Hematopoietic multipotent progenitor cell treated with erythropoietin and hydrocortisone succinate and interleukin-3 and kit ligand, for 4 days (in vitro differentiated cells): ENCODE data around the gene IL17RE.
"Not testable (repeated sequence)": the region's sequence is repeated elsewhere in the genome, so short reads cannot be mapped to it uniquely, and the experiment has no call there.

ENCODE experiments used
- DNase-seq: peaks from one replicate; pipeline ENCODE4 v3.0.0-alpha.2; 2015

The IL17RE gene

GRCh38 chr3:9902372-9903237, at the start of gene IL17RE:
Gene IL17RE, plus strand, starts transcription at chr3:9902848. Its CDS starts 85 bp downstream, at chr3:9902933.
- peak; percentile 52 for DNase-seq

DNA sequence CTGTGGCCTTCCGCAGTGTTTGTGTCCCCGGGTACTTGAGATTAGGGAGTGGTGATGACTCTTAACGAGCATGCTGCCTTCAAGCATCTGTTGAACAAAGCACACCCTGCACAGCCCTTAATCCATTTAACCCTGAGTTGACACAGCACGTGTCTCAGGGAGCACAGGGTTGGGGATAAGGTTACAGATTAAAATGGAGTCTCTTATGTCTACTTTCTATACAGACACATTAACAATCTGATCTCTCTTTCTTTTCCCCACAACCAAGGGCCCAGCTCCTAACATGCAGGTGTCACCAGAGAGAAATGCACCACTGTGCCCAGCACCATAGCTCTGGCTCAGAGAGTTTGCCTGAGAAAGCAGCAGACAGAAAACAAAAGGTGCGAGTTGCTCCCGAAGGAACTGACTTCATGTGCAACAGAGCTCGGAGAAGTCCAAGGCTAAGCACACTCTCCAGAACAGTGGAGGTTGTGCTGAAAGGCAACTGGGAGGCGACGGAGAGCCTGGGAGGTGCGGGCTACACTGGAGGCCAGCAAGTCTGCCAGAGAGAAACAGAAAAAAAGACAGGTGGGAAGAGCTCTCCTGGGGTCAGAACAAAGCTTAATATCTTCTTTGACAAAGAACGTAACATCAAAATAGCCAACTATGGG, 48.2 kb upstream of the IL17RE start:
- DNase-seq, result not testable (repeated sequence)

DNA sequence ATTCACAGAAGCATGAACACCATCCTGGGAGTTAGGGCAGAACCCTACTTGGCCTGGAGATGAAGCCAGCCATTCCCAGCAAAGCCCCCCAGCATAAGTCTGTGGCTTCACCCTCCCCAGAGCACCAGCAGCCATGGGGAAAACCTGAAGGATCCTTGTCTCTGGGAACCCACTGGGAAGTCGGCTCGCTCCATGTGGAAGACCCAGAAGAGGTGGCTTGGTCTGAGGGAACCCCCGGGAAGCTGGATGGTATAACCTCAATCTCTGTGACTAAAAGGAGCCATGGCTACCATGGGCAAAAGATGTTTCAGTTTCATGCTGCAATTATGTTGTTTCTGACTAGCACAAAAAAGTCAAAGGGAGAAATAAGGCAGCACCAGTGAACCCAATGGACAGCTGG, 47.1 kb upstream of the IL17RE start:
- no peak for DNase-seq

- DNase-seq, result no peak
These were observed 43.1 kb upstream of the IL17RE start for GRCh38 chr3:9859530-9860025.

DNA sequence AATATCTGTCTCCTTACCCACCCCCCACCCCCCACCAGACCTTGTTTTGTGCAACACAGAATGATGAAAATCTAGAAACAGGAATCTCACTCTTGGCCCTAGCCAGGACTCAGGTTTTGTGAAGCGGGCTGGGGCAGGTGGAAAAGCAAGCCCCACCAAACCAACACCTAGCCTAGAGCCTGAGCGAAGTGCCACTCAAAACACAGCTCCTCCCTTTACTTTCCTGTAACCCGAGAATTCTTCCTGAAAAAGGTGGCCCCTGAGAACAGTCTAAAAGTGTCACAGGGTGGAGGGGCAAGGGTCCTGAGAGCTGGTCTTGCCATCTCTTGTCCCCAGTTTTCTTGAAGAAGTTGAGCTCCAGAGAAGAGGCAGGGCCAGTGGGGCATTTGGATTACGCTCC, 41.4 kb upstream of the IL17RE start:
- DNase-seq, result no peak

GRCh38 chr3:9861626-9862130, 41.0 kb upstream of the IL17RE start:
- DNase-seq, result no peak

DNA sequence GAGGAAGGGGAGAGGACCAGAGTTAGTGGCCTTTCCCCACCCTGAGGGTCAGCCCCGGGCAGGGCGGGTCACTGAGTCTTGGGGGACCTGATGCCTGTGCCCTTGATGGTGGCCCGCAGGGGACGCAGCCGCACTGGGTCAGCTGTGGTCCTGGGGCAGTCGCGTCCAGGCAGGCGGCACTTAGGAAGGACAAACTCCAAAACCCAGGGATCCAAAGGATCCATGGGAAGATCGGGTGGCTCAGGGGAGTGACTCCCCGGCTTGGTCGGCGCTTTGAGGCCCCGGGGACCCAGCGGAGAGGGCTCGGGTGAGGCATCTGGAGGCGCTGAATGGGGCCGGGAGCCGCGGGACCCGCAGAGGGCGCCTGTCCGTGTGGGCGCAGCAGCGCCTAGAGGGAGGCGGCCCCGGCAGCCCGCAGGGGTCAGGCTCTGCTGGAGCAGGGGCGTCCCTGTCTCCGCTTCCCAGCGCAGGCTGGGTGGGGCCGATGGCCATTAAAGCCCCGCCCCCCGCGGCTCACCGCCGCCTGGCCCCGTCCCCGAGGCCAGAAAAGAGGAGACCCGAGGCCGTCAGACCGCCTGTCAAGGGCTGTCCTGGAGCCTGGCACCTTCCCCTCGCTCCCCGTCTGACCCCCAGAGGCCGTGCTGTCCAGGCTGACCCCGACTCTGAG, 40.1 kb upstream of the IL17RE start:
- DNase-seq, result peak; percentile 86

DNA sequence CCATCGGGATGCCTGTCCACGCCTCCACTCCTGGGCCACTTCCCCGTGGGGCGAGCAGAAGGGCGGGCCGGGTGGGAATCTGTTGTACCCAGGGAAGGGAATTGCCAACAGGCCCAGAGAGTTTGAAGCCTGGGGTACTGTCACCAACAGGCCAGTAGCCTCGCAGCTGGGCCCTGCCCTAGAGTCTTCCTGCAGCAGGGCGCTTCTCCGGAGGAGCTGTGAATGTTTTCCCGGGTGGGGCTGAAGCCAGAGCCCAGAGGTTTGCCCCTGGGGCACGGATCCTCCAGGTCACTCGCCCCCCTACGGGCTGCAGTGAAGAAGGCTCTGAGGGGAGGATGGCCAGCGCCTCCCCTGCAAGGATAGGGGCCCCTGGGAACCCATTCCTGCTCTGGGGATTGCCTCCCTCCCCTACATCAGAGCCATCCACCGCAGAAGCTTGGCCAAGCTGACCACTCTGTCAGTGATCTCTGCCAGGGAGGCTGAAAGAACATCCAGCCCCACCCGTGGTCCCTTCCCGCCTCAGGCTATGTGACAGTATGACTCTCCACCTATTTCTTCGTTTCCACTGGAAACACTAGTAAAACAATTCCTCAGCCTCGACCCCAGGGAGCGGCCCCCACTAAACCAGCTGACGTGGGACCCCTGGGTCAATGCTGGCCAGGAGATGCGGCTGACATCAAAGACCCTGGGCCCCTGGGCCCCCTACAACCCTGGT, 39.4 kb upstream of the IL17RE start:
- DNase-seq, result no peak

DNA sequence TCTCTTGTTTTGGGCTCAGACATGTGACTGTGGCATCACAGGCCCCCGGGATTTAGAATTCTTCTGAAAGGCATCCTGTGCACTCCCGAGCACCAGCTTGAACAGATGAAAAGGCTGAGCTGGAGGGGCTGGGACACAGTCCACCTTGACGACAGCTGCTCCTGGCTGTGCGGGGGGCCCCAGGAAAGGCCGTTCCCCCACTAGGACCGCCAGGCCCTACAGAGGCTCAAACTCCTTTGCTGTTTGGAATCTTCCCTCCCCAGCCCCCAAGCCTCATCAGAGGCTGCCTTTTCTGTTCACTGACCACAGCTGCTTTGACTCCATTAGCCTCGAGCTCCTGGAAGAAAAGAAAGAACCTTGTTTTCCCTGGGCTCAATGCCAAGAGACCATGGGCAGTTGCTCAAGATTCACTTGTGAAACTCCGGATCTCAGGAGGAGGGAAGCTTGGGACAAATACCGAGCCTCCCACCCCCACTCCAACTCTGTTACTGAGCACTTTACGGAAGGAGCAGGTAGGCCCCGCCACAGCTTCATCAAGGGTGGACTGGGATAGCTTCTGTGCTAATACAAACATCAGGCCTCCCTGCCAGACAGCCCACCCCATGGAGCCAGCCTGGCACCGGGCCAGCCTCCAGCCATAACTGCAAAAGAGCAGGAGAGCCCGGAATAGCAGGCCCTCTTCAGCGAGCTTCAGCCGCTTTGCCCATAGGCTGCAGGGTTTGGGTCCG, 38.3 kb upstream of the IL17RE start:
- DNase-seq, result no peak

DNA sequence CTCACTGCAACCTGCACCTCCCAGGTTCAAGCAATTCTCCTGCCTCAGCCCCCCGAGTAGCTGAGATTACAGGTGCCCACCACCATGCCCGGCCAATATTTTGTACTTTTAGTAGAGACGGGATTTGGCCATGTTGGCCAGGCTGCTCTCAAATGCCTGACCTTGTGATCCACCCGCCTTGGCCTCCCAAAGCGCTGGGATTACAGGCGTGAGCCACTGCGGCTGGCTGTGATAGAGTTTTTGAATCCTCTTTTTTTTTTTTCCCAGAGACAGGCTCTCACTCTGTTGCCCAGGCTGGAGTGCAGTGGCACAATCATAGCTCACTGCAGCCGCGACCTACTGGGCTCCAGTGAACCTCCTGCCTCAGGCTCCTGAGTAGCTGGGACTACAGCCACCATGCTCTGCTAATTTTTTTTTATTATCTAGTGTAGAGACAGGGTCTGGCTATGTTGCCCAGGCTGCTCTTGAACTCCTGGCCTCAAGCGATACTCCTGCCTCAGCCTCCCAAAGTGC, 37.5 kb upstream of the IL17RE start:
- not testable (repeated sequence) for DNase-seq

DNA sequence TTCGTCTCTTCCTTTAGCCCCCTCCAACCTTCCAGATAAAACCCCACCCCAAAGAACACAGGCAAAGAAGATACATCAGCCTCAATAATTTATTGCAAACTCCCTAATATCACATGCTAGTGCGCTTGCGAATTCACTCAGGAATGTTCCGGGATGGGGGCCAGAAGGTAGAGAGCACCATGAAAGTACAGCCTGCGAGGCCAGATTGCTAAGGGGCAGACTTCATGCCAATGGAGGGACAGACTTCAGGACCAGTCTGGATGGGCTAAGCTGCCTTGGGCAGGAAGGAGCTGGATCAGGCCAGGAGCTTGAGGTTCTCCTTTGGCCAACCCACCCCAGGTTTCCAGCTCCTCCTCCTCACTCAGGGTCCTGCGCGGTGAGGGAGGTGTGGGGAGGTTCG, 36.0 kb upstream of the IL17RE start:
- DNase-seq, result no peak

GRCh38 chr3:9867106-9867505, 35.5 kb upstream of the IL17RE start:
- DNase-seq, result no peak

- no peak for DNase-seq
These were observed 32.7 kb upstream of the IL17RE start for GRCh38 chr3:9869955-9870354.

- no peak for DNase-seq
These were observed 31.7 kb upstream of the IL17RE start for GRCh38 chr3:9870978-9871377.

DNA sequence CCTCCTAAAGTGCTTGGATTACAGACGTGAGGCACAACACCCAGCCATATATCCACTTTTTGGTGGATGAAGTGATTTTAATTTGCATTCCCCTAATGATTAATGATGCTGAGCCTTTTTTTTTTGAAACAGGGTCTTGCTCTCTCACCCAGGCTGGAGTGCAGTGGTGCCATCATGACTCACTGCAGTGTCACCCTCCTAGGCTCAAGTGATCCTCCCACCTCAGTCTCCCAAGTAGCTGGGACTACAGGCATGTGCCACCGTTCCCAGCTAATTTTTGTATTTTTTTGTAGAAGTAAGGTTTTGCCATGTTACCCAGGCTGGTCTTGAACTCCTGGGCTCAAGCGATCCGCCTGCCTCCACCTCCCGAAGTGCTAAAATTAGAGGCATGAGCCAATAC, 30.6 kb upstream of the IL17RE start:
- DNase-seq, result not testable (repeated sequence)

GRCh38 chr3:9875448-9875847, 27.2 kb upstream of the IL17RE start:
- DNase-seq, result no peak

GRCh38 chr3:9876255-9876654, 26.4 kb upstream of the IL17RE start:
- DNase-seq, result not testable (repeated sequence)

- peak; percentile 22 for DNase-seq
These were observed 25.7 kb upstream of the IL17RE start for GRCh38 chr3:9876991-9877390.

GRCh38 chr3:9878700-9879099, 23.9 kb upstream of the IL17RE start:
- DNase-seq, result no peak

DNA sequence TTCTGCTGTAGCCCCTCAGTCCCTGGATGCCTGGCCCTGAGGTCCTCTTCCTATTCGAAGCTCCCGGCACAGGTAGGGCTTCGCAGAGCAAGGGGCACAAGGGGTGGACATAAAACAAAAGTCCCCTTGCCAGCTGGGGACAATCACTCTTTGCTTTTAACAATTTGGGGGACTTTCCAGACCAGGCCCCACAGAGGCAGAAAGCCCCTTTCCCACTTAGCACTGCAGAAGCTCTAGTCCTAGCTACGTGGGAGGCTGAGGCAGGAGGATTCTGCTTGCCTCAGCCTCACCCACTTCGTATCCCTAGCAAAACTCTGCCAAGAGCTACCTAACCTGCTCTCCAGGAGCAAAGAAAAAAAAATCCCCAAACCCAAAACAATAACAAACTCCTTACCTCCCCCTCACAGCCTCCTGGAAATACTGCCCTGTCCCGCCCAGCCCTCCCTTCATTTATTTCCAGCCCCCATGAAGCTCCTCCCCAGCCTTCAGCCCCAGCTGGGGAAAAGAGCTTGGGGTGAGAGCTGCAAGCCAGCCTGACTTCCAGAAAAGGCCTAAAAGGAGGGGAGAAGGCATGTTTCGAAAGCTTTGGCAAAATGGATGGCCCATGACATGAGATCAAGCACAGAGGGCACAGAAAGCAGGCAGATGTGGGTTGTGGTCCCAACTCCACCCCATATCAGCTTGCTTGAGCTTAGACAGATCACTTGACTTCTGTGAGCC, 22.7 kb upstream of the IL17RE start, which contains the start of gene CIDEC:
CIDEC (minus strand) TSS at position 424 of the 720 bp plus-strand sequence. CDS start 1,767 bp downstream, outside the sequence.
- no peak for DNase-seq

GRCh38 chr3:9881441-9881840, 21.2 kb upstream of the IL17RE start:
- no peak for DNase-seq
